GM19455 (cell line): ENCODE data around the gene SYT2.
"Not testable (repeated sequence)": the region's sequence is repeated elsewhere in the genome, so short reads cannot be mapped to it uniquely, and the experiment has no call there.

Experiments
- ATAC-seq: cut with Tn5 transposase; IDR thresholded peaks from one replicate; pipeline ENCODE4 v1.9.1; 2021; ENCODE audit not compliant: unreplicated experiment

The SYT2 gene

GRCh38 chr1:202599669-202600431 lies 110.4 kb downstream of the SYT2 start:
- no peak for ATAC-seq

GRCh38 chr1:202597090-202597761 lies 113.0 kb downstream of the SYT2 start:
- ATAC-seq, result no peak

GRCh38 chr1:202596638-202597037 lies 113.6 kb downstream of the SYT2 start:
- no peak for ATAC-seq

- ATAC-seq, result no peak
Observed at GRCh38 chr1:202593845-202594244, 116.4 kb downstream of the SYT2 start.

- no peak for ATAC-seq
Observed at GRCh38 chr1:202592146-202592545, 118.1 kb downstream of the SYT2 start.

GRCh38 chr1:202591515-202591914 lies 118.7 kb downstream of the SYT2 start:
- no peak for ATAC-seq

GRCh38 chr1:202590975-202591411 lies 119.3 kb downstream of the SYT2 start:
- no peak for ATAC-seq

GRCh38 chr1:202590126-202590525 lies 120.1 kb downstream of the SYT2 start:
- no peak for ATAC-seq

- no peak for ATAC-seq
Observed at GRCh38 chr1:202589190-202589930, 120.9 kb downstream of the SYT2 start.

GRCh38 chr1:202588503-202589189 lies 121.6 kb downstream of the SYT2 start:
- no peak for ATAC-seq

GRCh38 chr1:202587859-202588485 lies 122.3 kb downstream of the SYT2 start:
- no peak for ATAC-seq

- no peak for ATAC-seq
Observed at GRCh38 chr1:202586871-202587270, 123.4 kb downstream of the SYT2 start.

GRCh38 chr1:202586018-202586821 lies 124.0 kb downstream of the SYT2 start:
- ATAC-seq, result no peak

GRCh38 chr1:202585590-202585933 lies 124.7 kb downstream of the SYT2 start:
- no peak for ATAC-seq

- ATAC-seq, result no peak
Observed at GRCh38 chr1:202584707-202585589, 125.3 kb downstream of the SYT2 start.

GRCh38 chr1:202582350-202582749 lies 127.9 kb downstream of the SYT2 start:
- not testable (repeated sequence) for ATAC-seq

- ATAC-seq, result no peak
Observed at GRCh38 chr1:202580619-202581018, 129.6 kb downstream of the SYT2 start.

- no peak for ATAC-seq
Observed at GRCh38 chr1:202579806-202580205, 130.4 kb downstream of the SYT2 start.

GRCh38 chr1:202578565-202578964 lies 131.7 kb downstream of the SYT2 start:
- no peak for ATAC-seq
